ENCODE measurements around the gene PRKX. TPM values are rescaled to one million over a fixed set of nuclear protein-coding genes. Genes with fewer than 3 reads are reported as not detected.

The PRKX gene
- total RNA-seq: 8.7 and 11.1 TPM in 2 replicates

DNA sequence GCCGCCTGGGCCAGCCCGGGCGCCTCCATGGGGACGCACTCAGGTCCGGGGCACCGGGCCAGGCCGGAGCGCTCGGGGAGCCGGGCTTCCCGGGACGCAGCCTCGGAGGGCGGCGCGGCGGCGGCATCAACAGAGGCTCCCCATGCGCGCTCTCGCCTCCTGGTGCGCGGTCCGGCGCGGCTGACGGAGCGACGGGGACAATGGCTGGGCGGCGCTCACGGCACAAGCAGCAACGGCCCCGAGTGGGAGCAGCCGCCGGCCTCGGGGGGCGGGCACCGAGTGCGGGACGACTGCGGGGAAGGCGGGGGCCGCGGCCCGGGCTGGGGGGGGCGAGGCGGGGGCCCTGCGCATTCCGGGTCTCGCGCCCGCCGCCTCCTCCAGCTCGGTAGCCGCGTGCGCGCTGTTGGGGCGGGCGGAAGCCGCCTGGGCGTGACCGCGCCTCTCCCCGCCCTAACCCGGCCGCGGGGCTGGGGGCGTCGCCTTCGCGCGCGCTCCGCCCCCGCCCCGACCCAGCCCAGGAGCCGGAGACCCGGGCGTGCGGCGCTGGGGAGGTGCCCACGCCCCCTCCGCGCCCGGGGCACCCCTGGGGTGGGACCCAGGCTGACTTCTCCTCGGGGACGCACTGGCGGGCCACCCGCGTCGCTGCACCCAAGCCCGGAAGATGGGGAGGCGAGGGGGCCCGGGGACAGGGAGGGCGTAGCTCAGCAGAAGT, at the start of gene PRKX:
Gene PRKX, minus strand, starts transcription at position 425 of the 712 bp plus-strand sequence. Its CDS starts 396 bp downstream, at position 29.

